Stimulated activated CD8-positive, alpha-beta memory T cell treated with anti-CD3 and anti-CD28 coated beads, Interleukin-4, amount 100 ng/mL, for 24 hours (primary cell): ENCODE measurements around the gene HACL1.

Source experiments
- DNase-seq: peaks from one replicate; pipeline ENCODE4 v3.0.0-alpha.2; 2020; ENCODE audit warnings: low read depth

Gene HACL1

GRCh38 chr3:15523660-15524417, 77.5 kb downstream of the HACL1 start:
- DNase-seq, result no peak

GRCh38 chr3:15522016-15522415, 79.4 kb downstream of the HACL1 start:
- no peak for DNase-seq

- DNase-seq, result no peak
These were observed 79.8 kb downstream of the HACL1 start, which contains the start of gene COLQ for GRCh38 chr3:15521573-15521965. Gene COLQ, minus strand, starts transcription at chr3:15521706. Its CDS starts 81 bp downstream, at chr3:15521625.

- no peak for DNase-seq
These were observed 80.4 kb downstream of the HACL1 start for GRCh38 chr3:15520804-15521572.

GRCh38 chr3:15520185-15520584, 81.2 kb downstream of the HACL1 start:
- DNase-seq, result peak; percentile 19

- no peak for DNase-seq
These were observed 82.3 kb downstream of the HACL1 start for GRCh38 chr3:15519096-15519495.

- DNase-seq, result no peak
These were observed 86.6 kb downstream of the HACL1 start for GRCh38 chr3:15514663-15515340.

- DNase-seq, result no peak
These were observed 87.3 kb downstream of the HACL1 start for GRCh38 chr3:15513810-15514662.

GRCh38 chr3:15513116-15513515, 88.3 kb downstream of the HACL1 start:
- no peak for DNase-seq

GRCh38 chr3:15512166-15512565, 89.2 kb downstream of the HACL1 start:
- no peak for DNase-seq

- no peak for DNase-seq
These were observed 90.2 kb downstream of the HACL1 start for GRCh38 chr3:15511156-15511555.
